Bronchial epithelial cell (primary cell): Measurements from ENCODE around the gene TP53INP2. TPM values are rescaled to one million over a fixed set of nuclear protein-coding genes. Genes with fewer than 3 reads are reported as not detected.

ENCODE experiments used
- DNase-seq: peaks from one replicate; pipeline ENCODE4 v3.0.0-alpha.2; 2010; ENCODE audit warnings: low read depth
- FAIRE-seq: peaks from 2 replicates; lab custom pipeline; 2011; peaks lifted over from hg19 to GRCh38; lab: Jason Lieb, UNC
- H3K27me3 ChIP-seq: 2 replicates; pipeline ENCODE4 v1.5.1; 2011; ENCODE audit warnings: low read length; ENCODE audit not compliant: control insufficient read depth, insufficient read depth
- H3K36me3 ChIP-seq: 2 replicates; pipeline ENCODE4 v1.5.1; 2011; ENCODE audit warnings: low read length; ENCODE audit not compliant: control insufficient read depth, insufficient read depth
- H3K4me3 ChIP-seq: 2 replicates; pipeline ENCODE4 v1.5.1; 2011; ENCODE audit warnings: mild to moderate bottlenecking, low read depth, low read length, control low read depth
- CTCF ChIP-seq: IDR thresholded peaks from 2 replicates; pipeline ENCODE4 v1.5.1; 2011; ENCODE audit warnings: mild to moderate bottlenecking, moderate library complexity, low read length, control low read depth, inconsistent platforms; ENCODE audit not compliant: insufficient read depth, severe bottlenecking
- total RNA-seq: library from RNA; depleted of rRNA; stranded (reverse); fragments of >200 nt; gene quantifications from 2 replicates; pipeline ENCODE4 v1.2.1, GENCODE V29; 2014

TP53INP2 gene
- total RNA-seq, 1 donor from 2014 or later = 0.53 TPM

- FAIRE-seq (no peak), DNase-seq (peak; percentile 28)
- no peak for TF ChIP-seq CTCF
- no peaks in the 10 kb centered on the region for H3K27me3 ChIP-seq
- H3K4me3 ChIP-seq = peak overlapping the region; percentile 77
- H3K36me3 ChIP-seq = no peaks in the 10 kb centered on the region
Observed at GRCh38 chr20:34703424-34704176, 544 bp upstream of the TP53INP2 start.

GRCh38 chr20:34705008-34705396 lies 858 bp downstream of the TP53INP2 start:
- Histone ChIP-seq H3K27me3 (no peaks in the 10 kb centered on the region), H3K36me3 (no peaks in the 10 kb centered on the region), H3K4me3 (peak overlapping the region; percentile 77)
- FAIRE-seq (no peak), DNase-seq (no peak)
- no peak for TF ChIP-seq CTCF

- no peak overlapping the region for H3K4me3 ChIP-seq
- FAIRE-seq (no peak), DNase-seq (peak; percentile 65)
- no peaks in the 10 kb centered on the region for H3K27me3 ChIP-seq
- peak; percentile 38 for TF ChIP-seq CTCF
- no peaks in the 10 kb centered on the region for H3K36me3 ChIP-seq
Observed at GRCh38 chr20:34705397-34706301, 1.5 kb downstream of the TP53INP2 start.

- no peaks in the 10 kb centered on the region for H3K36me3 ChIP-seq
- H3K4me3 ChIP-seq = no peak overlapping the region
- no peak for TF ChIP-seq CTCF
- DNase-seq = no peak
- FAIRE-seq = no peak
- no peaks in the 10 kb centered on the region for H3K27me3 ChIP-seq
Observed at GRCh38 chr20:34706302-34706875, 2.2 kb downstream of the TP53INP2 start.

- H3K36me3 ChIP-seq = no peaks in the 10 kb centered on the region
- no peaks in the 10 kb centered on the region for H3K27me3 ChIP-seq
- H3K4me3 ChIP-seq = no peak overlapping the region
- DNase-seq (no peak), FAIRE-seq (no peak)
- TF ChIP-seq CTCF = no peak
Observed at GRCh38 chr20:34706912-34707784, 3.0 kb downstream of the TP53INP2 start.
